KMS-11 (cell line): Measurements from ENCODE around the gene C1orf53.

Experiments
- H2AFZ ChIP-seq: fragments of 200-600 bp; sonication (generic); 2 replicates; pipeline ENCODE4 v1.6.1; 2016; ENCODE audit warnings: antibody characterized with exemption, mixed run types, low read depth
- H3K27ac ChIP-seq: fragments of 200-600 bp; sonication (generic); 2 replicates; pipeline ENCODE4 v1.6.1; 2016; ENCODE audit warnings: mild to moderate bottlenecking, mixed run types
- H3K27me3 ChIP-seq: fragments of 200-600 bp; sonication (generic); 2 replicates; pipeline ENCODE4 v1.6.1; 2017; ENCODE audit warnings: mild to moderate bottlenecking, low read depth, mixed run types, moderate library complexity; ENCODE audit not compliant: insufficient read depth
- H3K36me3 ChIP-seq: fragments of 200-600 bp; sonication (generic); 2 replicates; pipeline ENCODE4 v1.6.1; 2017; ENCODE audit warnings: mild to moderate bottlenecking, mixed run types; ENCODE audit not compliant: insufficient read depth
- H3K4me1 ChIP-seq: fragments of 200-600 bp; sonication (generic); 2 replicates; pipeline ENCODE4 v1.6.1; 2016; ENCODE audit warnings: mild to moderate bottlenecking, low read depth, mixed run types; ENCODE audit not compliant: poor library complexity, severe bottlenecking
- H3K4me2 ChIP-seq: fragments of 200-600 bp; sonication (generic); 2 replicates; pipeline ENCODE4 v1.7.0; 2016; ENCODE audit warnings: mild to moderate bottlenecking, mixed run types
- H3K4me3 ChIP-seq: fragments of 200-600 bp; sonication (generic); IDR thresholded peaks from 2 replicates; pipeline ENCODE4 v1.6.1; 2017; ENCODE audit warnings: low read depth, low read length, mixed read lengths; ENCODE audit not compliant: insufficient read depth
- H3K79me2 ChIP-seq: fragments of 200-600 bp; sonication (generic); 2 replicates; pipeline ENCODE4 v1.6.1; 2016; ENCODE audit warnings: low read depth, mixed run types; ENCODE audit not compliant: insufficient read depth
- H3K9ac ChIP-seq: fragments of 200-600 bp; sonication (generic); 2 replicates; pipeline ENCODE4 v1.6.1; 2016; ENCODE audit warnings: mild to moderate bottlenecking, mixed run types
- H4K20me1 ChIP-seq: fragments of 200-600 bp; sonication (generic); 2 replicates; pipeline ENCODE4 v1.6.1; 2016; ENCODE audit warnings: mild to moderate bottlenecking, mixed run types; ENCODE audit not compliant: insufficient read depth
- TF ChIP-seq, protein P1 (sequence below): fragments of 200-600 bp; sonication (generic); conservative IDR thresholded peaks from 2 replicates; pipeline ENCODE4 v1.6.1; 2017; ENCODE audit warnings: low read depth, mild to moderate bottlenecking, antibody characterized with exemption, low read length, moderate library complexity, mixed read lengths

The C1orf53 gene

DNA sequence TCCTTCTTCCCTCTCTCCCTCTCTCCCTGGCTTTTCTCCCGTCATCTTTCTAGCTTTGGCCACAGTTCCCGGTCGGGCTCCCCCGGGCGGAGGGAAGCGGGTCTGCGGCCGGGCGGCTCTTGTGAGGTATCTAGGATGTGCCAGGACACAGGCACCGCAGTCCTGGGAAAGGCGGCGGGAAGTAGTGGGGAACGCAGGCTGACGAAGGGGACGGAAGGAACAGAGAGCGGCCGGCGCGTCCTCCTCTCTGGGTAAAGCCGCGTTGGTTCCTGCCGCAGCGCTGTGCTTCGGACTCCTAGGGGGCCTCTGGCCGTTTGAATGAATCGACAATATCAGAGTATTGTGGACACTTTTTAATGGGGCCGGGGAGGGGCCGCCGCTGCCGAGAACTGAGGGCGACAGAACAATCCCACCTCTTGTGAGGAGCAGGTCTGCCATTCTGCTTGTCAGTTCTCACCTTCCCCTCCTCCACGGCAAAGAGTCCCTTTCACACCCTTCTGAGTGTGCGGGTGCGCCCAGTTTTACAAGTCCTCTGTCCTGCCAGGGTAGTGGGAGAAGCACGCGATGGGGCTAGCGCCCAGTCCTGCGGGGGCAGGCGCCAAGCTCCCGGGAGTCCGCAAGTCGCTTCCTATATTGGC is 13.6 kb downstream of the C1orf53 start:
- Histone ChIP-seq H3K4me3 (no peak overlapping the region), H3K9ac (no peak overlapping the region), H3K36me3 (no peaks in the 10 kb centered on the region), H3K27me3 (peaks cover 12% of the 10 kb centered on the region; the same call in 1 of the 2 replicates), H3K4me1 (no peaks in the 10 kb centered on the region), H2AFZ (peak overlapping the region; percentile 59), H3K79me2 (no peaks in the 10 kb centered on the region), H4K20me1 (no peaks in the 10 kb centered on the region), H3K27ac (no peak overlapping the region), H3K4me2 (peak overlapping the region; percentile 27; the same call in 1 of the 2 replicates)
- TF ChIP-seq, protein P1, sequence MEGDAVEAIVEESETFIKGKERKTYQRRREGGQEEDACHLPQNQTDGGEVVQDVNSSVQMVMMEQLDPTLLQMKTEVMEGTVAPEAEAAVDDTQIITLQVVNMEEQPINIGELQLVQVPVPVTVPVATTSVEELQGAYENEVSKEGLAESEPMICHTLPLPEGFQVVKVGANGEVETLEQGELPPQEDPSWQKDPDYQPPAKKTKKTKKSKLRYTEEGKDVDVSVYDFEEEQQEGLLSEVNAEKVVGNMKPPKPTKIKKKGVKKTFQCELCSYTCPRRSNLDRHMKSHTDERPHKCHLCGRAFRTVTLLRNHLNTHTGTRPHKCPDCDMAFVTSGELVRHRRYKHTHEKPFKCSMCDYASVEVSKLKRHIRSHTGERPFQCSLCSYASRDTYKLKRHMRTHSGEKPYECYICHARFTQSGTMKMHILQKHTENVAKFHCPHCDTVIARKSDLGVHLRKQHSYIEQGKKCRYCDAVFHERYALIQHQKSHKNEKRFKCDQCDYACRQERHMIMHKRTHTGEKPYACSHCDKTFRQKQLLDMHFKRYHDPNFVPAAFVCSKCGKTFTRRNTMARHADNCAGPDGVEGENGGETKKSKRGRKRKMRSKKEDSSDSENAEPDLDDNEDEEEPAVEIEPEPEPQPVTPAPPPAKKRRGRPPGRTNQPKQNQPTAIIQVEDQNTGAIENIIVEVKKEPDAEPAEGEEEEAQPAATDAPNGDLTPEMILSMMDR: peak; percentile 53

DNA sequence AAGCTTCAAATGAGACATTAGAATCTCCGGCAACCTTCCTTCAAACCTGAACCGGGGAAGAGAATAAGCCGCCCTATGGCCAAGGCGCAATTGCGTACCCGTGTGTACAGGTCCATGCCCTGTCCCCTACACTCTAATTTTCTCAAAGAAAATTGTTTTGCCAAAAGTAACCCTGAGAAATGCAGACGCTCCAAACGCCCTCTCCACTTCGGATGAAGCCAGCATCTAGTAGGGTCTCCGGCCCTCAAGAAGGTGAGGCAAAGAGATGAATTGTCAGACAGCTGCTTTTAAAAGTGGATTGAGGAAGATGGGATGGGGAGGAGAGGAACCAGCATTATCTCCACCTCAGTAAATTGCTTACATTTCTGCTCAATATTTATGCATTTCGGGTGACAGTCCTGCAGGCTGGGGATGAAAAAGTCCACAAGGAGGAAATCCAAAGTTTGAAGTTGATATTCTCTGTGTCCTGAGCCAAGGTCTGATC is 14.1 kb downstream of the C1orf53 start:
- H3K36me3 ChIP-seq: no peaks in the 10 kb centered on the region
- H3K9ac ChIP-seq: no peak overlapping the region
- H3K79me2 ChIP-seq: no peaks in the 10 kb centered on the region
- no peak overlapping the region for H3K4me3 ChIP-seq
- peak overlapping the region; percentile 59 for H2AFZ ChIP-seq
- no peaks in the 10 kb centered on the region for H4K20me1 ChIP-seq
- H3K4me2 ChIP-seq: peak overlapping the region; percentile 27; the same call in 1 of the 2 replicates
- no peak overlapping the region for H3K27ac ChIP-seq
- no peaks in the 10 kb centered on the region for H3K4me1 ChIP-seq
- peaks cover 12% of the 10 kb centered on the region; the same call in 1 of the 2 replicates for H3K27me3 ChIP-seq
- TF ChIP-seq, protein P1: no peak

DNA sequence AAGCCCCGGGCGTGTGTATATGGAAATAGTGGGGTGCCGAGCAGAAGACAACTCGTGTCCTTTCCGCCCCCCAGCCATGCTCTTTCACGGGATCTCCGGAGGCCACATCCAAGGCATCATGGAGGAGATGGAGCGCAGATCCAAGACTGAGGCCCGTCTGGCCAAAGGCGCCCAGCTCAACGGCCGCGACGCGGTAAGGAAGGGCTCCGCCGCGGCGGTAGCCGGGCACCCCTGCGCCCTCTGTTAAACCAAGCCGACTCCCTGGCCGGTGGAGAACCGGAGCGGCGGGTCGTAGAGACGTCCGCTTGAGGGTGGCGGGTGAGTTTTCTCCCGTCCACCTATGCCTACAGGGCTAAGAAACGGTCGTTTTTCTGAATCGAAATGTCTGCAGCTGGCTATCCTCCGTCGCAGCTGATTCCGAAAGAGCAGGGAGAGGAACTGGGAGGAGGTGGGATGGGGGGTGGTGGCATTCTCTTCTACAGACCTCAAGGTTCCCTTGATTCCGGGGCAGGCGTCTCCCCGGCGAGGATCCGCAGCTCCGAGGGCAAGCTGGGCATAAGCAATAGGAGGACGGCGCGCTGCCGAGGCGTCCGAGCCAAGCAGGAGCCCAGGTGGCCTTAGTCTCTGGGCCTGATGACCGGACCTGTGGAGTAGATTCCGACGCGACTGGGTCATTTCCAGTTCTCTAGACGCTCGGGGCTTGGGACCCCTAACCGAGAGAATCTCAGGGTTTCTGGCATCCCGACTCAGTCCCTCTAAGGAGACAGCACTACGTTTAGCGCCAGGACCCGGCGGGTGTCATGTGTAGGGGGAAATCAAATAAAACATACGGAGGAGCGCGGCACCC is 15.6 kb downstream of the C1orf53 start:
- Histone ChIP-seq H3K27me3 (peaks cover 12% of the 10 kb centered on the region; the same call in 1 of the 2 replicates), H3K27ac (no peak overlapping the region), H3K79me2 (no peaks in the 10 kb centered on the region), H2AFZ (peak overlapping the region; percentile 59; the same call in 1 of the 2 replicates), H3K4me3 (no peak overlapping the region), H4K20me1 (no peaks in the 10 kb centered on the region), H3K9ac (no peak overlapping the region), H3K4me1 (no peaks in the 10 kb centered on the region), H3K36me3 (no peaks in the 10 kb centered on the region), H3K4me2 (no peak overlapping the region)
- TF ChIP-seq, protein P1: no peak

DNA sequence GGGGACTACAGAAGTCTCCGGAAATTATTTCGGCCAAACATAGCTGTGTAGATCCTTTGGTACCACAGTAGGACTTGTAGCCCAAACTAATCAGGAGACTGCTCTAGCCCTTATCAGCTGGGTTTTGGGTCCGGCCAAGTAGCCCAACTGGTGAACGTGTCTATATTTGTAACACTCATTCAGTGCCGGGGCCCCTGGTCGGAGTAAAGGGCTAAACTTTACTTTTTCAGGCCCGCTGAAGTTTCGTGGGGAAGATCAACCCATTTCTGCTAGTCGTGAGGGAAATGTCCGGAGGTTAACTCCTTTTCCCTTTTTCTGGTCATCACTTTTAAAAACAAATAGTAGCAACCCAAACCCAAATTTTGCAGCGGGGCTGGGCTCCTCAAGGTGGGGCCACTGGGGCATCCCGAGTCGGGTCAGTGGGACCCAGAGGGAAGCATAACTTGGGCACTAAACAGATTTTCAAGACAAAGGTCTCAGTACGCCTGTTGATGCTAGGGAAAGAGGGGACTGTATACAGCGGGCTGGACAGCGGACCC is 16.4 kb downstream of the C1orf53 start:
- peaks cover 12% of the 10 kb centered on the region; the same call in 1 of the 2 replicates for H3K27me3 ChIP-seq
- H3K27ac ChIP-seq: no peak overlapping the region
- no peaks in the 10 kb centered on the region for H3K4me1 ChIP-seq
- no peaks in the 10 kb centered on the region for H3K36me3 ChIP-seq
- H2AFZ ChIP-seq: no peak overlapping the region
- H4K20me1 ChIP-seq: no peaks in the 10 kb centered on the region
- no peak overlapping the region for H3K9ac ChIP-seq
- no peaks in the 10 kb centered on the region for H3K79me2 ChIP-seq
- no peak overlapping the region for H3K4me3 ChIP-seq
- TF ChIP-seq, protein P1: no peak
- H3K4me2 ChIP-seq: no peak overlapping the region
